Sigmoid colon (tissue), 7 donors: ENCODE data around the gene CPNE1. TPM values are rescaled to one million over a fixed set of nuclear protein-coding genes. Genes with fewer than 3 reads are reported as not detected.

Experiments
- DNase-seq: peaks from one replicate; pipeline ENCODE4 v3.0.0-alpha.2; 2019
- H3K27ac ChIP-seq, 4 donors: fragments of 200-600 bp; sonication (generic); one replicate each; pipeline ENCODE4 v1.5.1; 2016 to 2019; ENCODE audit warnings: mild to moderate bottlenecking in 1 of 4
- H3K27me3 ChIP-seq, 3 donors: fragments of 200-600 bp; sonication (generic); one replicate each; pipeline ENCODE4 v1.5.1; 2019; ENCODE audit warnings: mild to moderate bottlenecking in 1 of 3
- H3K36me3 ChIP-seq, 4 donors: fragments of 200-600 bp; sonication (generic); one replicate each; pipeline ENCODE4 v1.5.1; 2016 to 2019
- H3K4me1 ChIP-seq, 4 donors: fragments of 200-600 bp; sonication (generic); one replicate each; pipeline ENCODE4 v1.5.1; 2017 to 2019
- H3K4me3 ChIP-seq, 4 donors: fragments of 200-600 bp; sonication (generic); one replicate each; pipeline ENCODE4 v1.5.1; 2017 to 2019; ENCODE audit warnings: mild to moderate bottlenecking in 2 of 4, moderate library complexity in 1 of 4
- H3K9me3 ChIP-seq, 4 donors: fragments of 200-600 bp in 3 of 4; sonication (generic) in 3 of 4; one replicate each; pipeline versions ENCODE4 v1.5.1 to v1.6.1; 2013 to 2019
- EP300 ChIP-seq, 4 donors: sonication (generic); formaldehyde crosslinking; IDR thresholded peaks; one replicate each; pipeline ENCODE4 v1.6.1; 2017; ENCODE audit warnings: antibody characterized with exemption in 4 of 4
- POLR2A ChIP-seq, 2 donors: fragments of 450-650 bp; IDR thresholded peaks; one replicate each; pipeline ENCODE4 v1.6.1; 2016; ENCODE audit warnings: antibody characterized with exemption in 2 of 2, mild to moderate bottlenecking in 2 of 2, moderate library complexity in 2 of 2
- POLR2AphosphoS5 ChIP-seq, 4 donors: sonication (generic); formaldehyde crosslinking; IDR thresholded peaks; one replicate each; pipeline ENCODE4 v1.6.1; 2017; ENCODE audit warnings: antibody characterized with exemption in 4 of 4
- WGBS, 2 donors: extraction: QIAGEN DNeasy Blood & Tissue Kit; methylation state at CpG; one replicate each; pipeline ENCODE4 v1.1.7; 2013; 5-methylcytosine and 5-hydroxymethylcytosine counted together
- intact Hi-C: fragments of 100-400 bp; cut with DNase I; formaldehyde crosslinking; loops from one replicate; pipeline ENCODE4 v1.15.1; 2023
- polyA plus RNA-seq, 3 donors: library from polyadenylated mRNA; stranded (reverse); fragments of 200-250 nt; gene quantifications; one replicate each; pipeline ENCODE4 v1.2.3, GENCODE V29; 2013
- total RNA-seq, 4 donors: library from RNA; depleted of rRNA; stranded (reverse); fragments of >200 nt; gene quantifications; one replicate each; pipeline ENCODE4 v1.1.0, GENCODE V29; 2016
- TF ChIP-seq, protein P1 (sequence below), 4 experiments: fragments of 450-650 bp in 3 of 4; fragments of 200-600 bp in 1 of 4; IDR thresholded peaks; one replicate each; pipeline ENCODE4 v1.5.1; 2016 to 2019; ENCODE audit warnings: antibody characterized with exemption in 4 of 4, mild to moderate bottlenecking in 3 of 4, moderate library complexity in 2 of 4
- donor health status: healthy with polysubstance abuse.
- donor health status: Bipolar disorder and iron deficiency.
- donor health status: healthy.

Gene CPNE1
- total and polyA plus RNA-seq, 7 donors = 56.5 to 156 (median 76.8) TPM

- intact Hi-C loops = no loop called here
- peak overlapping the region in 3 of 4 donors; percentile 2 to 55 (median 48) for H3K27ac ChIP-seq
- 82 to 83% methylated on average over 3 of the region's 3 CpGs for WGBS, 2 donors
Observed at GRCh38 chr20:35650632-35651031, 14.1 kb downstream of the CPNE1 start.

DNA sequence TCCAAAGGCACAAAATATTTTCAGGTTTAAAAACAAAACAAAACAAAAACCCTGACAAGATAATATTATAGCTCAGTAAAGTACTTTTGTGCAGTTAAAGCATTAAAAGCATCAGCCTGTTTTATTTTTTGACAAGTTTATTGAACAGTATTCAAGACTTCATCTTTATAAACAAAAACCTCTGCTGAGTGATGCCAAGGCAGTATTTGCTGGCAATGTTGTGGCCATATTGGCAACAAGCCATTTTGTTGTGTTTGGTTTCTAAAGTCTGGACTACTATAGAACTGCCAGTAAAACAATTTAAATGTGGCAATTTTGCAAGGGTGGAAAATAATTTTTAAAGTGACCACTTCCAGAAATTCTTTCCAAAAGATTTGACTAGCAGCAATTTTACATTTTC, 15.9 kb downstream of the CPNE1 start:
- no peaks in the 10 kb centered on the region for H3K27me3 ChIP-seq
- H3K27ac ChIP-seq = peak overlapping the region in 3 of 4 donors; percentile 30 to 48 (median 36)
- H3K4me3 ChIP-seq = no peak overlapping the region
- TF ChIP-seq POLR2AphosphoS5 (IDR thresholded peaks at IDR 0.05) = peak in 2 of 4 donors; percentile 63 to 66
- TF ChIP-seq, protein P1, sequence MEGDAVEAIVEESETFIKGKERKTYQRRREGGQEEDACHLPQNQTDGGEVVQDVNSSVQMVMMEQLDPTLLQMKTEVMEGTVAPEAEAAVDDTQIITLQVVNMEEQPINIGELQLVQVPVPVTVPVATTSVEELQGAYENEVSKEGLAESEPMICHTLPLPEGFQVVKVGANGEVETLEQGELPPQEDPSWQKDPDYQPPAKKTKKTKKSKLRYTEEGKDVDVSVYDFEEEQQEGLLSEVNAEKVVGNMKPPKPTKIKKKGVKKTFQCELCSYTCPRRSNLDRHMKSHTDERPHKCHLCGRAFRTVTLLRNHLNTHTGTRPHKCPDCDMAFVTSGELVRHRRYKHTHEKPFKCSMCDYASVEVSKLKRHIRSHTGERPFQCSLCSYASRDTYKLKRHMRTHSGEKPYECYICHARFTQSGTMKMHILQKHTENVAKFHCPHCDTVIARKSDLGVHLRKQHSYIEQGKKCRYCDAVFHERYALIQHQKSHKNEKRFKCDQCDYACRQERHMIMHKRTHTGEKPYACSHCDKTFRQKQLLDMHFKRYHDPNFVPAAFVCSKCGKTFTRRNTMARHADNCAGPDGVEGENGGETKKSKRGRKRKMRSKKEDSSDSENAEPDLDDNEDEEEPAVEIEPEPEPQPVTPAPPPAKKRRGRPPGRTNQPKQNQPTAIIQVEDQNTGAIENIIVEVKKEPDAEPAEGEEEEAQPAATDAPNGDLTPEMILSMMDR (IDR thresholded peaks at IDR 0.05) = no peak
- intact Hi-C loops = no loop called here
- H3K36me3 ChIP-seq = peaks cover 2 to 17% (median 4%) of the 10 kb centered on the region in 4 donors
- H3K4me1 ChIP-seq = peaks cover 0 to 60% (median 57%) of the 10 kb centered on the region in 4 donors
- no peak for DNase-seq
- H3K9me3 ChIP-seq = no peaks in the 10 kb centered on the region

More at GRCh38 chr20:35650632-35651031, 14.1 kb downstream of the CPNE1 start:
- peaks cover 13 to 34% (median 16%) of the 10 kb centered on the region in 4 donors for H3K36me3 ChIP-seq
- H3K4me3 ChIP-seq = no peak overlapping the region
- no peaks in the 10 kb centered on the region for H3K9me3 ChIP-seq
- TF ChIP-seq, protein P1 (IDR thresholded peaks at IDR 0.05) = no peak
- TF ChIP-seq POLR2AphosphoS5 (IDR thresholded peaks at IDR 0.05) (no peak), POLR2A (IDR thresholded peaks at IDR 0.05) (no peak), EP300 (IDR thresholded peaks at IDR 0.05) (no peak)
- peaks cover 0 to 67% (median 61%) of the 10 kb centered on the region in 4 donors for H3K4me1 ChIP-seq
- no peaks in the 10 kb centered on the region for H3K27me3 ChIP-seq
- DNase-seq = no peak

GRCh38 chr20:35644806-35645205, 19.9 kb downstream of the CPNE1 start:
- no peak overlapping the region for H3K4me3 ChIP-seq
- H3K9me3 ChIP-seq = no peaks in the 10 kb centered on the region
- TF ChIP-seq EP300 (IDR thresholded peaks at IDR 0.05) (no peak), POLR2AphosphoS5 (IDR thresholded peaks at IDR 0.05) (no peak), POLR2A (IDR thresholded peaks at IDR 0.05) (no peak)
- TF ChIP-seq, protein P1 (IDR thresholded peaks at IDR 0.05) = no peak
- H3K4me1 ChIP-seq = peaks cover 0 to 28% (median 23%) of the 10 kb centered on the region in 4 donors
- no peak overlapping the region for H3K27ac ChIP-seq
- intact Hi-C loops = no loop called here
- no peaks in the 10 kb centered on the region for H3K36me3 ChIP-seq
- H3K27me3 ChIP-seq = no peaks in the 10 kb centered on the region
- 91 to 92% methylated on average over 2 of the region's 2 CpGs for WGBS, 2 donors
- DNase-seq = no peak

GRCh38 chr20:35643045-35643444, 21.7 kb downstream of the CPNE1 start:
- 95% methylated on average over 7 of the region's 7 CpGs for WGBS, 2 donors
- Histone ChIP-seq H3K9me3 (no peaks in the 10 kb centered on the region), H3K27ac (no peak overlapping the region), H3K4me1 (peaks cover 0 to 15% (median 11%) of the 10 kb centered on the region in 4 donors), H3K27me3 (no peaks in the 10 kb centered on the region), H3K36me3 (no peaks in the 10 kb centered on the region), H3K4me3 (no peak overlapping the region)
- TF ChIP-seq, protein P1 (IDR thresholded peaks at IDR 0.05) = no peak
- TF ChIP-seq EP300 (IDR thresholded peaks at IDR 0.05) = no peak
- TF ChIP-seq POLR2A (IDR thresholded peaks at IDR 0.05) = no peak
- TF ChIP-seq POLR2AphosphoS5 (IDR thresholded peaks at IDR 0.05) = no peak
- no peak for DNase-seq
- intact Hi-C loops = no loop called here

GRCh38 chr20:35641743-35642142, 23.0 kb downstream of the CPNE1 start:
- Histone ChIP-seq H3K27ac (no peak overlapping the region), H3K4me3 (no peak overlapping the region), H3K36me3 (no peaks in the 10 kb centered on the region), H3K9me3 (no peaks in the 10 kb centered on the region), H3K4me1 (peaks cover 0 to 11% (median 9%) of the 10 kb centered on the region in 4 donors), H3K27me3 (no peaks in the 10 kb centered on the region)
- TF ChIP-seq POLR2AphosphoS5 (IDR thresholded peaks at IDR 0.05) (no peak), POLR2A (IDR thresholded peaks at IDR 0.05) (no peak), EP300 (IDR thresholded peaks at IDR 0.05) (no peak)
- TF ChIP-seq, protein P1 (IDR thresholded peaks at IDR 0.05) = no peak
- WGBS, 2 donors = 85 to 87% methylated on average over 4 of the region's 4 CpGs
- no peak for DNase-seq
- intact Hi-C loops = no loop called here
